ENCODE measurements around the gene LNX2.

DNA sequence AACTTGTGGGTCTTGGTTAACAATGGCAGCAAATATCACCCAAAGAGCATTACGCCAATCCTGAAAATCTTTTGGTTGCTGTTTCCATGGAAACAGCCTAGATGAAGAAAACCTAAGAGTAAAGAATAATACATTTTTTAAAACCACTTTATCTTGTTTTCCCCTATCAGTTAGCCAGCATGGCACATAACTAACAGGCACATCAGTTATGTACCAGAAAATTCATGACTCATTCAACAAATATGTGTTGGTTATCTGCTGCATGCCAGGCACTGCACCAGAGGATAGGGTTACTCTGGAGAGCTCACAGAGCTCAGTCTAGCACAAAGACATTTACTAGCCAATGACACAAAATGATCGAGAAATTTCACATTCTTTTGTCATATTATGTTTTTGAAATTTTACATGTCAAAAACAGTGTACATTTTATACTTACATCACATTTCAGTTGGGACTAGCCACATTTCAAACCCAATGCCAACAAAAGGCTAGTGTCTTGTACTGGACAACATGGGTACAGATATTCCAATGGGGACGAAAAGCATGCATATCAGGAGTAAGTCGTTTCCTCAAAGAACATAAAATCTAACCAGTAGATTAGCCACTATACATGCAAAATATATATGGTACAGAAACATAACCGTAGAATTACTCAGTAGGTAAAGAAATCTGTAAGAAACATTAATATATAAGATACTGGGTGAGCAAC lies 20.3 kb downstream of the LNX2 start:
- TF ChIP-seq, protein P1, sequence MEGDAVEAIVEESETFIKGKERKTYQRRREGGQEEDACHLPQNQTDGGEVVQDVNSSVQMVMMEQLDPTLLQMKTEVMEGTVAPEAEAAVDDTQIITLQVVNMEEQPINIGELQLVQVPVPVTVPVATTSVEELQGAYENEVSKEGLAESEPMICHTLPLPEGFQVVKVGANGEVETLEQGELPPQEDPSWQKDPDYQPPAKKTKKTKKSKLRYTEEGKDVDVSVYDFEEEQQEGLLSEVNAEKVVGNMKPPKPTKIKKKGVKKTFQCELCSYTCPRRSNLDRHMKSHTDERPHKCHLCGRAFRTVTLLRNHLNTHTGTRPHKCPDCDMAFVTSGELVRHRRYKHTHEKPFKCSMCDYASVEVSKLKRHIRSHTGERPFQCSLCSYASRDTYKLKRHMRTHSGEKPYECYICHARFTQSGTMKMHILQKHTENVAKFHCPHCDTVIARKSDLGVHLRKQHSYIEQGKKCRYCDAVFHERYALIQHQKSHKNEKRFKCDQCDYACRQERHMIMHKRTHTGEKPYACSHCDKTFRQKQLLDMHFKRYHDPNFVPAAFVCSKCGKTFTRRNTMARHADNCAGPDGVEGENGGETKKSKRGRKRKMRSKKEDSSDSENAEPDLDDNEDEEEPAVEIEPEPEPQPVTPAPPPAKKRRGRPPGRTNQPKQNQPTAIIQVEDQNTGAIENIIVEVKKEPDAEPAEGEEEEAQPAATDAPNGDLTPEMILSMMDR (IDR thresholded peaks at IDR 0.05; ENCODE audit: low read length): no peak
- TF ChIP-seq EZH2 (IDR thresholded peaks at IDR 0.05; ENCODE audit: borderline replicate concordance, low read length): no peak
